Measurements from ENCODE around the gene S100Z.

The S100Z gene

GRCh38 chr5:76956033-76956432, 106.2 kb downstream of the S100Z start:
- DNase-seq: no peak

- DNase-seq: no peak
Observed at GRCh38 chr5:76958991-76959767, 109.4 kb downstream of the S100Z start.

GRCh38 chr5:76960004-76960625, 110.3 kb downstream of the S100Z start:
- DNase-seq: no peak

- DNase-seq: no peak
Observed at GRCh38 chr5:76964060-76964459, 114.2 kb downstream of the S100Z start.
